Measurements from ENCODE around the gene HOXD1.
A peak's percentile ranks its signal among the peaks of the same experiment; 100 is the strongest.

Gene HOXD1

GRCh38 chr2:176181551-176181950 lies 6.9 kb upstream of the HOXD1 start:
- Histone ChIP-seq H3K27me3 (peaks cover 0 to 40% of the 10 kb centered on the region in 2 donors), H3K9me3 (no peaks in the 10 kb centered on the region), H3K36me3 (no peaks in the 10 kb centered on the region), H3K4me3 (no peak overlapping the region), H3K27ac (no peak overlapping the region), H3K4me1 (peaks cover 0 to 13% (median 8%) of the 10 kb centered on the region in 4 donors)
- DNase-seq: no peak
- intact Hi-C loops (cut with DNase I; ENCODE audit: low total_unique reads): no loop called here
- TF ChIP-seq, protein P1, sequence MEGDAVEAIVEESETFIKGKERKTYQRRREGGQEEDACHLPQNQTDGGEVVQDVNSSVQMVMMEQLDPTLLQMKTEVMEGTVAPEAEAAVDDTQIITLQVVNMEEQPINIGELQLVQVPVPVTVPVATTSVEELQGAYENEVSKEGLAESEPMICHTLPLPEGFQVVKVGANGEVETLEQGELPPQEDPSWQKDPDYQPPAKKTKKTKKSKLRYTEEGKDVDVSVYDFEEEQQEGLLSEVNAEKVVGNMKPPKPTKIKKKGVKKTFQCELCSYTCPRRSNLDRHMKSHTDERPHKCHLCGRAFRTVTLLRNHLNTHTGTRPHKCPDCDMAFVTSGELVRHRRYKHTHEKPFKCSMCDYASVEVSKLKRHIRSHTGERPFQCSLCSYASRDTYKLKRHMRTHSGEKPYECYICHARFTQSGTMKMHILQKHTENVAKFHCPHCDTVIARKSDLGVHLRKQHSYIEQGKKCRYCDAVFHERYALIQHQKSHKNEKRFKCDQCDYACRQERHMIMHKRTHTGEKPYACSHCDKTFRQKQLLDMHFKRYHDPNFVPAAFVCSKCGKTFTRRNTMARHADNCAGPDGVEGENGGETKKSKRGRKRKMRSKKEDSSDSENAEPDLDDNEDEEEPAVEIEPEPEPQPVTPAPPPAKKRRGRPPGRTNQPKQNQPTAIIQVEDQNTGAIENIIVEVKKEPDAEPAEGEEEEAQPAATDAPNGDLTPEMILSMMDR (IDR thresholded peaks at IDR 0.05): no peak

DNA sequence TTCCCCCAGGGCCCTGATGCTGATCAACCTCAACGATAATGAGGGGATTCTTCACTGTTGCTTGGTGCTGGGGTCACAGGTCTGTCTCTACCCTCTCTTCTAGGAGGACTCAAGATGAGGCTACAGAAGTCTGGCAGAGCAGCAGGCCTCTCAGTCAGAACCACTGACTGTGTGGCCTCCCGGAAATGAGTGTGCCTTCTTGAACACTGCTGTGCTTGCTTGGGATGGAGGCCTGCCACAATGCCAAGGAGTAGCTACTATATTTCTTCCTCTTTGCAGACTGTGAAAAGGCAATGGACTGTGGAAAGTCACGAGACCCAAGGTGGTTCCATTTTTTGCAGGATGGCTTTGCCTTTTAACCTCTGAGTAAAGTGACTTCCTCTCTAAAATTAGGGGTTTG lies 5.8 kb upstream of the HOXD1 start:
- DNase-seq: no peak
- Histone ChIP-seq H3K27ac (no peak overlapping the region), H3K4me1 (peaks cover 0 to 15% (median 9%) of the 10 kb centered on the region in 4 donors), H3K9me3 (no peaks in the 10 kb centered on the region), H3K27me3 (peaks cover 0 to 38% of the 10 kb centered on the region in 2 donors), H3K36me3 (no peaks in the 10 kb centered on the region), H3K4me3 (no peak overlapping the region)
- TF ChIP-seq, protein P1 (IDR thresholded peaks at IDR 0.05): no peak
- intact Hi-C loops (cut with DNase I; ENCODE audit: low total_unique reads): no loop called here

DNA sequence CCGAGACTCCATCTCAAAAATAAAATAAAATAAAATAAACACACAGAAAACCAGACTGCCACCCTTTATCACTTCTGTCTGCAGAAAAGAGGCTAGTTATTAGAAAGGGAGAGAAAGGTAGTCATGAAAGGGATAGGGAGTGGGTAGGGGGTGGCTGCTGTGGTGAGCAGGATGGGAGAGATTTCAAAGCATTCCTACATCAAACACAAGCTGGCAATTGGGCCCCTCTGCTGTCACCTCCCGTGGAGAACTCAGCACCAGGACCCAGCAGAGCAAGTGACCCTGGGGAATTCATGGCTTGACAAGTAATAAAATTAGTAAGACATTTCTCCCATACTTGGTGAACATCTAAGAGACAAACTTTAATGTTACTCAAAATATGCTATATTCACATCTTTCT lies 3.7 kb upstream of the HOXD1 start:
- Histone ChIP-seq H3K4me1 (peaks cover 4 to 26% (median 20%) of the 10 kb centered on the region in 4 donors), H3K9me3 (no peaks in the 10 kb centered on the region), H3K27ac (no peak overlapping the region), H3K4me3 (no peak overlapping the region), H3K27me3 (peaks cover 0 to 34% of the 10 kb centered on the region in 2 donors), H3K36me3 (no peaks in the 10 kb centered on the region)
- TF ChIP-seq, protein P1 (IDR thresholded peaks at IDR 0.05): no peak
- intact Hi-C loops (cut with DNase I; ENCODE audit: low total_unique reads): no loop called here
- no peak for DNase-seq

DNA sequence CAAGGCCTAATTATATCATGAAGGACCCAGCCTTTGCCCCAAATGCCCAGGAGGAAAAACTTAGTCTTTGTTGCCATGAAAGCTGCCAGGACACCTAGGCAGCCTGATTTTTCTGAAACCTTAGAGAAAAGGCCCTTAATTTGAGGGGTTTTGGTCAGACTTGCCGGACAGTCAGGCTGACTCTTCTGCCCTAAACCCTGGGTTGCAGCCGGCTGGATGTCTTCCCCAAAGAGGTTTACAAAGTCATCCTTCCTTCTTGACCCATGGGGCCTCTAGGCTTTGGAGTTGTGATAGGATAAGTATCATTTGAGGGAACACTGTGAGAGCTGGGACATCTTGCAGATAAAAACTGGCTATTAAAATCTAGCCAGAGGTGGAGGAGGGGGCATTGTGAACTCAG lies 2.4 kb upstream of the HOXD1 start:
- H3K36me3 ChIP-seq: no peaks in the 10 kb centered on the region
- intact Hi-C loops (cut with DNase I; ENCODE audit: low total_unique reads): no loop called here
- no peak overlapping the region for H3K4me3 ChIP-seq
- no peaks in the 10 kb centered on the region for H3K9me3 ChIP-seq
- DNase-seq: no peak
- no peak overlapping the region for H3K27ac ChIP-seq
- H3K4me1 ChIP-seq: peaks cover 4 to 32% (median 22%) of the 10 kb centered on the region in 4 donors
- TF ChIP-seq, protein P1 (IDR thresholded peaks at IDR 0.05): no peak
- peaks cover 0 to 39% of the 10 kb centered on the region in 2 donors for H3K27me3 ChIP-seq

GRCh38 chr2:176187200-176187898 lies 1.1 kb upstream of the HOXD1 start:
- Histone ChIP-seq H3K27me3 (peaks cover 0 to 48% of the 10 kb centered on the region in 2 donors), H3K9me3 (no peaks in the 10 kb centered on the region), H3K4me3 (peak overlapping the region; percentile 50 to 66), H3K27ac (no peak overlapping the region), H3K4me1 (peaks cover 4 to 32% (median 22%) of the 10 kb centered on the region in 4 donors), H3K36me3 (no peaks in the 10 kb centered on the region)
- TF ChIP-seq, protein P1 (IDR thresholded peaks at IDR 0.05): no peak
- DNase-seq: no peak
- intact Hi-C loops (cut with DNase I; ENCODE audit: low total_unique reads): no loop called here
